Psoas muscle (tissue), 8 donors: ENCODE measurements around the gene SEMA7A. TPM values are rescaled to one million over a fixed set of nuclear protein-coding genes. Genes with fewer than 3 reads are reported as not detected.

Experiments
- ATAC-seq, 4 donors: fragments of 200-7000 bp; cut with Tn5 transposase; one replicate each; pipeline ENCODE4 v1.9.1; 2020; ENCODE audit warnings: moderate library complexity in 3 of 4, mild to moderate bottlenecking in 2 of 4
- DNase-seq, 2 donors: peaks; one replicate each; pipeline ENCODE4 v3.0.0-alpha.2; 2020
- H3K27ac ChIP-seq: fragments of 200-600 bp; one replicate; pipeline ENCODE4 v1.8.0; 2022
- H3K27me3 ChIP-seq, 3 donors: fragments of 200-600 bp in 1 of 3; one replicate each; pipeline versions ENCODE4 v1.6.1 to v1.8.0; 2013 to 2022; ENCODE audit warnings: low read length in 2 of 3, mild to moderate bottlenecking in 2 of 3, moderate library complexity in 1 of 3; ENCODE audit not compliant: insufficient read depth in 3 of 3
- H3K36me3 ChIP-seq, 2 donors: fragments of 200-600 bp in 1 of 2; one replicate each; pipeline versions ENCODE4 v1.6.1 to v1.8.0; 2013 to 2022; ENCODE audit warnings: low read depth in 1 of 2, mild to moderate bottlenecking in 1 of 2, moderate library complexity in 1 of 2; ENCODE audit not compliant: insufficient read depth in 1 of 2
- H3K4me1 ChIP-seq: fragments of 200-600 bp; one replicate; pipeline ENCODE4 v1.8.0; 2022
- H3K4me3 ChIP-seq: fragments of 200-600 bp; one replicate; pipeline ENCODE4 v1.8.0; 2022; ENCODE audit warnings: mild to moderate bottlenecking
- H3K9me3 ChIP-seq: fragments of 200-600 bp; one replicate; pipeline ENCODE4 v1.8.0; 2022
- CTCF ChIP-seq: fragments of 200-600 bp; IDR thresholded peaks from one replicate; pipeline ENCODE4 v1.8.0; 2022; ENCODE audit warnings: antibody characterized with exemption
- WGBS, 3 donors: extraction: QIAGEN DNeasy Blood & Tissue Kit; methylation state at CpG; one replicate each; pipeline versions ENCODE4 v1.1.6 to v1.1.7; 2013; 5-methylcytosine and 5-hydroxymethylcytosine counted together
- intact Hi-C, 2 donors: fragments of 100-400 bp; cut with DNase I; formaldehyde crosslinking; loops; one replicate each; pipeline versions ENCODE4 v1.11.0 to v1.14.2; 2022
- polyA plus RNA-seq, 3 donors: library from polyadenylated mRNA; stranded (reverse); fragments of 200-250 nt; gene quantifications; one replicate each; pipeline ENCODE4 v1.2.3, GENCODE V29; 2013
- total RNA-seq, 4 donors: library from RNA; stranded (reverse); fragmentation: NEBNext Ultra II Directional in 2 of 4; extraction: Animal tissue kit (Norgen Biotek cat#: 25700) in 2 of 4; gene quantifications; one replicate each; pipeline versions ENCODE4 v1.2.1 to v1.2.4, GENCODE V29; 2021 to 2023
- donor health status: healthy with polysubstance abuse.
- donor health status: DM: no; HTN: no; CAD: no; lungs with moderate emphysema.
- donor health status: Bipolar disorder and iron deficiency.
- donor health status: healthy.
- donor health status: DM: yes; HTN: yes; CAD: no.
- donor health status: DM: no; HTN: no; CAD: no.
- donor health status: DM: no; HTN: no; CAD: no.
- donor health status: DM: yes; HTN: yes; CAD: no.

The SEMA7A gene
- total and polyA plus RNA-seq, 7 donors: 0.44 to 2.0 (median 1.2) TPM

- Histone ChIP-seq H3K36me3 (no peaks in the 10 kb centered on the region), H3K27ac (peak overlapping the region; percentile 65), H3K9me3 (no peaks in the 10 kb centered on the region), H3K4me3 (peak overlapping the region; percentile 90), H3K27me3 (peaks cover 0 to 26% (median 6%) of the 10 kb centered on the region in 3 donors), H3K4me1 (peaks cover 4% of the 10 kb centered on the region)
- intact Hi-C loops: no loop called here
- DNase-seq: no peak
- peak in 3 of 4 donors; percentile 9 to 35 (median 19) for ATAC-seq
- no peak for TF ChIP-seq CTCF
- 57 to 69% (median 67%) methylated on average over 16 of the region's 16 CpGs for WGBS, 3 donors
Observed at GRCh38 chr15:74434263-74435136, 742 bp upstream of the SEMA7A start.

DNA sequence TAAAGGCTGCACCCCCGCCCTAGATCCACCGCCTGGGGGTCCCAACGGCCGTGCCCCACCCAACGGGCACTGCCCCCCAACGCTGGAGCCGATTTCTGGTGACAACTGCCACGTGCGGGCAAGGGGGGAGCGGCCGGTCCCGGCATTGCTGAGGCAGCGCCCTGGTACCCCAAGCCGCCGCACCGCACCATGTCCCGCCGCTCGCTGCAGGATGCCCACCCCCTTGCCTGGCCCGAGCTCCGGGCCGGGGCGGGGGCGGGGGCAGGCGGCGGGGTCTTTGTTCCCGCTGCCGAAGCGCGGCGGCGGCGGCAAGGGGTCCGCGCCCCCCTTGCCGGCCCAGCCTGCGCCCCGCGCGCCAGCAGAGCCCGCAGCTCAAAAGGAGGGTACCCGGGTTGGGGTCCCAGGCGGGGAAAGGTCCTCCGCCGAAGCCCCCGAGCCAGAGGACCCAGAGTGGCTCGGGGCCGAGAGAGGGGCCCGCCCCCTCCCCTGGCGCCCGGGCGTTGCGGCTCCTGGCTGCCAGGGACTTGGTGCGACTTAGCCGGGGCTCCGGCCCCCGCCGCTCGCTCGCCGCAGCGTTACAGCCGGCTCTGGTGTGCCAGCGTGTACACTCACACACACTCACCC is 678 bp downstream of the SEMA7A start:
- peak overlapping the region; percentile 65 for H3K27ac ChIP-seq
- peak in 1 of 4 donors; percentile 40 for ATAC-seq
- intact Hi-C loops: no loop called here
- H3K27me3 ChIP-seq: peaks cover 0 to 26% (median 6%) of the 10 kb centered on the region in 3 donors
- H3K9me3 ChIP-seq: no peaks in the 10 kb centered on the region
- no peak for DNase-seq
- peak overlapping the region; percentile 90 for H3K4me3 ChIP-seq
- TF ChIP-seq CTCF: no peak
- WGBS, 3 donors: 0 to 1% (median 1%) methylated on average over 33 to 64 of the region's 64 CpGs
- peaks cover 4% of the 10 kb centered on the region for H3K4me1 ChIP-seq
- H3K36me3 ChIP-seq: no peaks in the 10 kb centered on the region

- Histone ChIP-seq H3K36me3 (no peaks in the 10 kb centered on the region), H3K4me3 (peak overlapping the region; percentile 90), H3K27ac (no peak overlapping the region), H3K4me1 (peaks cover 4% of the 10 kb centered on the region), H3K27me3 (peaks cover 0 to 26% (median 6%) of the 10 kb centered on the region in 3 donors), H3K9me3 (no peaks in the 10 kb centered on the region)
- DNase-seq: peak in 1 of 2 donors; percentile 47
- TF ChIP-seq CTCF: no peak
- WGBS, 3 donors: 23 to 30% (median 27%) methylated on average over 21 of the region's 21 CpGs
- no peak for ATAC-seq
- intact Hi-C loops: no loop called here
Observed at GRCh38 chr15:74432271-74432967, 1.3 kb downstream of the SEMA7A start.

- Histone ChIP-seq H3K27ac (no peak overlapping the region), H3K4me3 (no peak overlapping the region), H3K27me3 (peaks cover 0 to 26% (median 6%) of the 10 kb centered on the region in 3 donors), H3K4me1 (peaks cover 4% of the 10 kb centered on the region), H3K9me3 (no peaks in the 10 kb centered on the region), H3K36me3 (no peaks in the 10 kb centered on the region)
- intact Hi-C loops: no loop called here
- ATAC-seq (no peak), DNase-seq (peak in 1 of 2 donors; percentile 46)
- WGBS, 3 donors: 67 to 76% (median 70%) methylated on average over 8 of the region's 8 CpGs
- no peak for TF ChIP-seq CTCF
Observed at GRCh38 chr15:74431645-74432044, 2.1 kb downstream of the SEMA7A start.
